IMR-90 (cell line): Measurements from ENCODE around the gene PLEKHG1. TPM values are rescaled to one million over a fixed set of nuclear protein-coding genes. Genes with fewer than 3 reads are reported as not detected.

ENCODE experiments used
- ATAC-seq: fragments of 200-7000 bp; cut with Tn5 transposase; 2 replicates; pipeline ENCODE4 v1.9.1; 2020; ENCODE audit warnings: low read depth, mild to moderate bottlenecking, moderate library complexity
- BruUV-seq: library from RNA; stranded (reverse); fragments of 400-500 nt; replicated peaks from 2 replicates; lab custom pipeline; 2021; lab: Mats Ljungman, UMichigan
- CTCF ChIA-PET: fragments of 300-600 bp; formaldehyde crosslinking; extraction: SDS; loops from one replicate; lab custom pipeline; 2021; ENCODE audit warnings: antibody characterized with exemption; lab: Yijun Ruan, JAX
- POLR2A ChIA-PET: fragments of 300-600 bp; sonication (Branson Sonifier 250); formaldehyde crosslinking; loops from one replicate; lab custom pipeline; 2022; ENCODE audit warnings: antibody characterized with exemption; ENCODE audit not compliant: unreplicated experiment; lab: Charles Lee
- DNase-seq: peaks from one replicate; pipeline ENCODE4 v3.0.0; 2013
- H2AFZ ChIP-seq: replicated peaks from 2 replicates; pipeline ENCODE3; 2013; ENCODE audit warnings: low read length, mild to moderate bottlenecking; ENCODE audit not compliant: poor library complexity
- H2AK5ac ChIP-seq: 2 replicates; pipeline ENCODE4 v1.6.1; 2013; ENCODE audit warnings: low read depth, low read length, inconsistent platforms
- H2AK9ac ChIP-seq: replicated peaks from 2 replicates; pipeline ENCODE3; 2013; ENCODE audit warnings: mild to moderate bottlenecking, low read depth, low read length, moderate library complexity; ENCODE audit not compliant: poor library complexity
- H2BK120ac ChIP-seq: 2 replicates; pipeline ENCODE4 v1.6.1; 2013; ENCODE audit warnings: low read depth, low read length, inconsistent platforms
- H2BK15ac ChIP-seq: 3 replicates; pipeline ENCODE4 v1.6.1; 2013; ENCODE audit warnings: low read depth, low read length, inconsistent platforms
- H2BK20ac ChIP-seq: 2 replicates; pipeline ENCODE4 v1.6.1; 2013; ENCODE audit warnings: low read depth, mild to moderate bottlenecking, inconsistent platforms, low read length, moderate library complexity
- H2BK5ac ChIP-seq: 2 replicates; pipeline ENCODE4 v1.6.1; 2013; ENCODE audit warnings: mild to moderate bottlenecking, low read depth, low read length, inconsistent platforms; ENCODE audit not compliant: poor library complexity, severe bottlenecking
- H3K14ac ChIP-seq: replicated peaks from 2 replicates; pipeline ENCODE4 v1.6.1; 2013; ENCODE audit warnings: low read depth, low read length, inconsistent platforms
- H3K18ac ChIP-seq: 2 replicates; pipeline ENCODE4 v1.6.1; 2013; ENCODE audit warnings: low read depth, low read length, control low read depth
- H3K23ac ChIP-seq: 2 replicates; pipeline ENCODE4 v1.6.1; 2013; ENCODE audit warnings: low read depth, low read length, inconsistent platforms
- H3K27ac ChIP-seq: 2 replicates; pipeline ENCODE4 v1.5.1; 2013; ENCODE audit warnings: mild to moderate bottlenecking, control low read depth, low read length; ENCODE audit not compliant: insufficient read depth
- H3K27me3 ChIP-seq: 2 replicates; pipeline ENCODE4 v1.6.1; 2013; ENCODE audit warnings: low read length; ENCODE audit not compliant: control insufficient read depth, insufficient read depth
- H3K36me3 ChIP-seq: 2 replicates; pipeline ENCODE4 v1.6.1; 2013; ENCODE audit warnings: low read length, mixed read lengths; ENCODE audit not compliant: control insufficient read depth, insufficient read depth
- H3K4ac ChIP-seq: 2 replicates; pipeline ENCODE4 v1.6.1; 2013; ENCODE audit warnings: low read depth, low read length, inconsistent platforms
- H3K4me1 ChIP-seq: 2 replicates; pipeline ENCODE4 v1.6.1; 2013; ENCODE audit warnings: low read length, mixed read lengths; ENCODE audit not compliant: control insufficient read depth, insufficient read depth
- H3K4me2 ChIP-seq: 2 replicates; pipeline ENCODE4 v1.6.1; 2013; ENCODE audit warnings: low read depth, mild to moderate bottlenecking, control low read depth, low read length, moderate library complexity
- H3K4me3 ChIP-seq: 2 replicates; pipeline ENCODE4 v1.5.1; 2013; ENCODE audit warnings: low read depth, mild to moderate bottlenecking, control low read depth, low read length, moderate library complexity; ENCODE audit not compliant: insufficient read depth
- H3K56ac ChIP-seq: 2 replicates; pipeline ENCODE4 v1.6.1; 2013; ENCODE audit warnings: low read length, inconsistent platforms; ENCODE audit not compliant: insufficient read depth; ENCODE audit errors: extremely low read depth
- H3K79me1 ChIP-seq, 2 experiments: 2 replicates each; pipeline ENCODE4 v1.6.1; 2013; ENCODE audit warnings: low read length in 2 of 2, inconsistent platforms in 1 of 2, low read depth in 1 of 2
- H3K9ac ChIP-seq: 2 replicates; pipeline ENCODE4 v1.6.1; 2013; ENCODE audit warnings: low read depth, low read length, control low read depth
- H3K9me1 ChIP-seq: 2 replicates; pipeline ENCODE4 v1.6.1; 2013; ENCODE audit warnings: low read length, inconsistent platforms; ENCODE audit not compliant: insufficient read depth
- H3K9me3 ChIP-seq: 2 replicates; pipeline ENCODE4 v1.6.1; 2013; ENCODE audit warnings: low read length; ENCODE audit not compliant: control insufficient read depth, insufficient read depth
- H4K20me1 ChIP-seq: 2 replicates; pipeline ENCODE4 v1.6.1; 2013; ENCODE audit warnings: low read length, inconsistent platforms; ENCODE audit not compliant: insufficient read depth
- H4K5ac ChIP-seq: 2 replicates; pipeline ENCODE4 v1.6.1; 2013; ENCODE audit warnings: mild to moderate bottlenecking, low read depth, low read length, control low read depth
- H4K8ac ChIP-seq, 2 experiments: 2 replicates each; pipeline ENCODE4 v1.6.1; 2013; ENCODE audit warnings: low read depth in 2 of 2, low read length in 2 of 2, control low read depth in 1 of 2, inconsistent platforms in 1 of 2
- H4K91ac ChIP-seq: 2 replicates; pipeline ENCODE4 v1.6.1; 2013; ENCODE audit warnings: low read depth, low read length, inconsistent platforms; ENCODE audit not compliant: insufficient read depth
- BHLHE40 ChIP-seq: fragments of 150-350 bp; IDR thresholded peaks from 2 replicates; pipeline ENCODE4 v1.6.1; 2016; ENCODE audit warnings: mild to moderate bottlenecking, low read depth, low read length
- POLR2A ChIP-seq: IDR thresholded peaks from 2 replicates; pipeline ENCODE4 v1.6.1; 2012; ENCODE audit warnings: mild to moderate bottlenecking, low read depth, low read length
- RFX5 ChIP-seq: IDR thresholded peaks from 2 replicates; pipeline ENCODE4 v1.8.0; 2012; ENCODE audit warnings: low read depth, mild to moderate bottlenecking, low read length, moderate library complexity
- whole genome bisulfite sequencing, 2 experiments: methylation state at CpG; one replicate each; pipeline versions ENCODE4 v1.1.5 to v1.1.7; 2013; ENCODE audit warnings: missing lambda C conversion rate in 2 of 2; ENCODE audit not compliant: insufficient read length in 1 of 2; ENCODE audit errors: extremely low coverage in 2 of 2; 5-methylcytosine and 5-hydroxymethylcytosine counted together
- dilution Hi-C: fragments of 300-500 bp; cut with HindIII; formaldehyde crosslinking; loops from one replicate; pipeline ENCODE4 v1.14.3; 2018; ENCODE audit warnings: low sequenced_read_pairs; ENCODE audit not compliant: unreplicated experiment
- in situ Hi-C: fragments of 300-500 bp; cut with MboI; formaldehyde crosslinking; loops from 3 replicates; pipeline ENCODE4 v1.14.3; 2019; ENCODE audit warnings: low sequenced_read_pairs, inconsistent platforms, mixed read lengths
- intact Hi-C: fragments of 100-400 bp; cut with micrococcal nuclease; formaldehyde crosslinking; loops from 2 replicates; pipeline ENCODE4 v1.10.0; 2022
- polyA plus RNA-seq, 3 experiments: library from polyadenylated mRNA; depleted of rRNA; stranded (reverse); fragments of >200 nt; gene quantifications; 2 replicates each; pipeline ENCODE4 v1.2.3, GENCODE V29; 2012; ENCODE audit warnings: low replicate concordance in 1 of 3
- total RNA-seq: library from RNA; depleted of rRNA; stranded (reverse); fragments of >200 nt; gene quantifications from 2 replicates; pipeline ENCODE4 v1.2.3, GENCODE V29; 2012

Gene PLEKHG1
- total and polyA plus RNA-seq, 2 of the 4 experiments (the other 2 are of a cell fraction): 0.09 to 0.36 TPM

DNA sequence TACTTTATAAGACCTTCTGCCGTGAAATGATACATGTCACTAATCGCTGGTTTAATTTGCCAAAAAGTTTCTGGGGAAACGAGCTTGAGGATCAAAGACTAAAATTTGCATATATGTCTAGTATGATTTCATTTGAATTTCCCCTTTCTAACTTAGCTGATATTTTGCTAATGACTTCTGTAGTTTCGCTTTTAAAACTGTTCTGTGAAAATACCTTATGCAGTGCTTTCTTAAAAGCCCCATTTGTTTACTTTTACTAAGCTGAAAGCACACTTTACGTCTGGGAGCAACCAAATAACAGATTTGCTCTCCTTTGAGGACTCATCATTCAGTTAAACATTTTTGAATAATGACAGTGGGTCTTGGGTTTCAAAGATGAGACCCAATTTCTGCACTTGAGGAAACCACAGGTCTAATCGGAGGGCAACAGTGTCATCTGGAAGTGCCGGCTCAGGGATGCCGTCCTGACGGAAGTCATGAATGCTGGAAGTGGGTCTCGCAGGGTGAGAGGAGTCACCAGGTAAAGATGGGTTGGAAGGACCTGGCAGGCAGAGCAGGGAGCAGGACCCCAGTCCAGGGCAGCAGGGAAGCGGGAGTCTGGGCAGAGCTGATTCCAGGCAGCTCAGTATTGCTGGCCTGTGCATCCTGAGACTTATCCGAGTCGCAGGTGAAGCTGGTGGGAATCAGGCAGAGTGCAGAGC is 33.2 kb downstream of the PLEKHG1 start:
- Histone ChIP-seq H2AK5ac (no peak overlapping the region), H3K36me3 (no peaks in the 10 kb centered on the region), H2BK15ac (no peak overlapping the region), H3K4me2 (no peak overlapping the region), H2BK20ac (no peak overlapping the region), H3K9ac (no peak overlapping the region), H3K14ac (no peak overlapping the region), H3K4ac (no peak overlapping the region), H2AK9ac (no peak overlapping the region), H3K27ac (no peak overlapping the region), H4K91ac (no peak overlapping the region), H3K9me1 (no peaks in the 10 kb centered on the region), H3K56ac (no peak overlapping the region), H3K23ac (no peak overlapping the region), H3K79me1 (no peaks in the 10 kb centered on the region), H3K9me3 (no peaks in the 10 kb centered on the region), H2BK120ac (no peak overlapping the region), H4K20me1 (no peaks in the 10 kb centered on the region), H4K8ac (no peak overlapping the region), H3K18ac (no peak overlapping the region), H2AFZ (no peak overlapping the region), H3K4me3 (no peak overlapping the region), H3K27me3 (0 out of 2 replicates have a peak, but pooled peaks cover 1% of the 10 kb centered on the region), H3K4me1 (peaks cover 8% of the 10 kb centered on the region; the same call in 1 of the 2 replicates), H2BK5ac (no peak overlapping the region), H4K5ac (no peak overlapping the region)
- ATAC-seq (no peak), DNase-seq (no peak)
- 100% methylated on average over 3 of the region's 13 CpGs; no CpG with 5 or more reads in 1 of the 2 experiments for WGBS, 2 experiments
- no TSS peak for BruUV-seq
- intact Hi-C loops: no loop called here
- TF ChIP-seq RFX5 (no peak), BHLHE40 (no peak), POLR2A (no peak)
- in situ Hi-C loops: no loop called here
- dilution Hi-C loops: no loop called here
- CTCF ChIA-PET: no interaction called here
- POLR2A ChIA-PET: no interaction called here
